SK-N-SH (cell line): ENCODE data around the gene CZIB. TPM values are rescaled to one million over a fixed set of nuclear protein-coding genes. Genes with fewer than 3 reads are reported as not detected.
"Not testable (repeated sequence)": the region's sequence is repeated elsewhere in the genome, so short reads cannot be mapped to it uniquely, and the experiment has no call there.

Source experiments
- CTCF ChIA-PET: fragments of 300-600, 350-600 bp; formaldehyde crosslinking; extraction: SDS; loops from one replicate; lab custom pipeline; 2021; lab: Yijun Ruan, JAX
- POLR2A ChIA-PET: fragments of 350-600 bp; sonication (Branson Sonifier 250); formaldehyde crosslinking; extraction: SDS; loops from one replicate; lab custom pipeline; 2020; ENCODE audit warnings: antibody characterized with exemption, inconsistent platforms; lab: Yijun Ruan, JAX
- DNase-seq: peaks from one replicate; pipeline ENCODE4 v3.0.0; 2012
- H2AFZ ChIP-seq: fragments of 200-600 bp; sonication (generic); 2 replicates; pipeline ENCODE4 v1.8.1; 2016; ENCODE audit warnings: antibody characterized with exemption, mild to moderate bottlenecking, low read depth
- H3F3A ChIP-seq: fragments of 200-600 bp; sonication (generic); replicated peaks from 2 replicates; pipeline ENCODE3; 2016; ENCODE audit warnings: antibody characterized with exemption, mild to moderate bottlenecking; ENCODE audit not compliant: insufficient read depth
- H3K27ac ChIP-seq, 2 experiments: fragments of 200-500 bp in 1 of 2; fragments of 200-600 bp in 1 of 2; sonication (Bioruptor generic) in 1 of 2; sonication (generic), shearing (Covaris generic) in 1 of 2; 2 replicates each; pipeline versions ENCODE4 v1.5.1 to v1.6.1; 2014 to 2016; ENCODE audit warnings: low read depth in 2 of 2, inconsistent platforms in 1 of 2, low read length in 1 of 2, mild to moderate bottlenecking in 1 of 2, mixed read lengths in 1 of 2
- H3K27me3 ChIP-seq: fragments of 200-600 bp; sonication (generic), shearing (Covaris generic); 2 replicates; pipeline ENCODE4 v1.6.1; 2016; ENCODE audit warnings: mixed run types; ENCODE audit not compliant: insufficient read depth
- H3K36me3 ChIP-seq, 2 experiments: fragments of 200-500 bp in 1 of 2; fragments of 200-600 bp in 1 of 2; sonication (Bioruptor generic) in 1 of 2; sonication (generic) in 1 of 2; replicated peaks in 1 of 2; 2 replicates each; pipeline versions ENCODE3 to v1.5.1; 2014 to 2016; ENCODE audit warnings: low read length in 1 of 2, mild to moderate bottlenecking in 1 of 2; ENCODE audit not compliant: insufficient read depth in 2 of 2, control insufficient read depth in 1 of 2
- H3K4me1 ChIP-seq, 2 experiments: fragments of 200-500 bp in 1 of 2; fragments of 200-600 bp in 1 of 2; sonication (Bioruptor generic) in 1 of 2; sonication (generic), shearing (Covaris generic) in 1 of 2; 2 replicates each; pipeline versions ENCODE4 v1.5.1 to v1.6.1; 2014 to 2016; ENCODE audit warnings: low read depth in 1 of 2, low read length in 1 of 2, mixed run types in 1 of 2; ENCODE audit not compliant: insufficient read depth in 2 of 2, control insufficient read depth in 1 of 2
- H3K4me2 ChIP-seq: fragments of 200-600 bp; sonication (generic), shearing (Covaris generic); 2 replicates; pipeline ENCODE4 v1.6.1; 2017; ENCODE audit warnings: mixed run types
- H3K4me3 ChIP-seq, 2 experiments: fragments of 200-500 bp in 1 of 2; fragments of 200-600 bp in 1 of 2; sonication (Bioruptor generic) in 1 of 2; sonication (generic), shearing (Covaris generic) in 1 of 2; 2 replicates each; pipeline versions ENCODE4 v1.5.1 to v1.8.1; 2014 to 2016; ENCODE audit warnings: low read depth in 2 of 2, inconsistent platforms in 1 of 2, low read length in 1 of 2, mild to moderate bottlenecking in 1 of 2, mixed read lengths in 1 of 2, moderate library complexity in 1 of 2
- H3K79me2 ChIP-seq: fragments of 200-600 bp; sonication (generic); 2 replicates; pipeline ENCODE4 v1.8.1; 2017; ENCODE audit warnings: mild to moderate bottlenecking; ENCODE audit not compliant: insufficient read depth
- H3K9ac ChIP-seq: fragments of 200-600 bp; sonication (generic); 2 replicates; pipeline ENCODE4 v1.6.1; 2017; ENCODE audit warnings: mixed run types
- H3K9me2 ChIP-seq: fragments of 200-600 bp; sonication (generic); 2 replicates; pipeline ENCODE4 v1.6.1; 2017; ENCODE audit warnings: mixed run types
- H3K9me3 ChIP-seq: fragments of 200-600 bp; sonication (generic); 2 replicates; pipeline ENCODE4 v1.6.1; 2017; ENCODE audit warnings: mixed run types, mild to moderate bottlenecking, moderate library complexity
- H4K20me1 ChIP-seq: fragments of 200-600 bp; sonication (generic); 2 replicates; pipeline ENCODE4 v1.6.1; 2017; ENCODE audit warnings: mild to moderate bottlenecking, mixed run types; ENCODE audit not compliant: insufficient read depth
- EZH2phosphoT487 ChIP-seq: fragments of 200-600 bp; sonication (generic); IDR thresholded peaks from 2 replicates; pipeline ENCODE4 v1.6.1; 2017; ENCODE audit warnings: low read depth, mixed run types, mild to moderate bottlenecking, antibody characterized with exemption, moderate library complexity, borderline replicate concordance
- USF1 ChIP-seq: IDR thresholded peaks from 2 replicates; pipeline ENCODE4 v1.4.0; 2012; ENCODE audit warnings: low read depth, borderline replicate concordance
- WGBS: methylation state at CpG from one replicate; pipeline ENCODE4 v1.1.6; 2017; ENCODE audit warnings: low lambda C conversion rate; 5-methylcytosine and 5-hydroxymethylcytosine counted together
- polyA plus RNA-seq, 3 experiments: library from polyadenylated mRNA; depleted of rRNA; stranded (reverse); fragments of >200 nt; gene quantifications; 2 replicates each; pipeline ENCODE4 v1.2.3, GENCODE V29; 2012

The CZIB gene
- polyA plus RNA-seq, 1 of the 3 experiments (the other 2 are of a cell fraction) = 69.0 TPM

DNA sequence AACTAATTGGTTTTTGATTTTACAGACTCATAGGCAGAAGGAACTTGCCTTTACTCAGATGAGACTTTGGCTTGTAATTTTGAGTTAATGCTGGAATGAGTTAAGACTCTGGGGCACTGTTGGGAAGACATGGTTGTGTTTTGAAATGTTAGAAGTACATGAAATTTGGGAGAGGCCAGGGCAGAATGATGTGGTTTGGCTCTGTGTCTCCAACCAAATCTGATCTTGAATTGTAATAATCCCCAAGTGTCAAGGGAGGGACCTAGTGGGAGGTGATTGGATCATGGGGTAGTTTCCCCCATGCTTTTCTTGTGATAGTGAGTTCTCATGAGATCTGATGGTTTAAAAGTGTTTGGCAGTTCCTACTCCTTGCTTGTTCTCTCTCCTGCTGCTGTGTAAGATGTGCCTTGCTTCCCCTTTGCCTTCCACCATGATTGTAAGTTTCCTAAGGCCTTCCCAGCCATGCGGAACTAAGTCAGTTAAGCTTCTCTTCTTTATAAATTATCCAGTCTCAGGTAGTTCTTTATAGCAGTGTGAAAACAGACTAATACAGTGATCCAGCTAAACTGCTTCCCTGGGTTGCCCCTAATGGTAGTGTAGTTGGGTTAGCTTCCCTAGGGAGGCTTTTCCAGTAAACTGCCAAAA, 13.6 kb downstream of the CZIB start:
- Histone ChIP-seq H3F3A (peaks cover 5% of the 10 kb centered on the region), H3K27ac (no peak overlapping the region), H3K27me3 (no peaks in the 10 kb centered on the region), H3K9me2 (no peaks in the 10 kb centered on the region), H2AFZ (no peak overlapping the region), H3K4me1 (no peaks in the 10 kb centered on the region), H4K20me1 (no peaks in the 10 kb centered on the region), H3K9me3 (peaks cover 4% of the 10 kb centered on the region; the same call in 1 of the 2 replicates), H3K79me2 (no peaks in the 10 kb centered on the region; the same call in 1 of the 2 replicates), H3K9ac (no peak overlapping the region), H3K4me3 (no peak overlapping the region), H3K36me3 (peaks cover 54 to 74% of the 10 kb centered on the region in 2 experiments), H3K4me2 (no peak overlapping the region)
- 100% methylated on average over 1 of the region's 1 CpG for WGBS
- POLR2A ChIA-PET = no interaction called here
- TF ChIP-seq USF1 = no peak
- no peak for TF ChIP-seq EZH2phosphoT487
- no peak for DNase-seq
- CTCF ChIA-PET = no interaction called here

DNA sequence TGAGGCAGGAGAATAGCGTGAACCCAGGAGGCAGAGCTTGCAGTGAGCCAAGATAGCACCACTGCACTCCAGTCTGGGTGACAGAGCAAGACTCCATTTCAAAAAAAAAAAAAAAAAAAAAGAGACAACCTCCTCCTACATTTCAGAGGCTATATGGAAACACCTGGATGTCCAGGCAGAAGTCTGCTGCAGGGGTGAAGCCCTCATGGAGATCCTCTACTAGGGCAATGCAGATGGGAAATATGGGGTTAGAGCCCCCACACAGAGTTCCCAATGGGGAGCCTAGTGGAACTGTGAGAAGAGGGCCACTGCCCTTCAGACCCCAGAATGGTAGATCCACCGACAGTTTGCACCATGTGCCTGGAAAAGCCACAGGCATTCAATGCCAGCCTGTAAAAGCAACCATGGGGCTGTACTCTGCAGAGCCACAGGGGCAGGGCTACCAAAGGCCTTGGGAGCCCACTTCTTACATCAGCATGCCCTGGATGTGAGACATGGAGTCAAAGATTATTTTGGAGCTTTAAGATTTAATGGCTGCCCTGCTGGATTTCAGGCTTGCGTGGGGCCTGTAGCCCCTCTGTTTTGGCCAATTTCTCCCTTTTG, 14.2 kb downstream of the CZIB start:
- H4K20me1 ChIP-seq, H3K27ac ChIP-seq, H3K4me2 ChIP-seq, H3K4me1 ChIP-seq, H3K9ac ChIP-seq, H3K9me3 ChIP-seq, H3K4me3 ChIP-seq, H2AFZ ChIP-seq, CTCF ChIA-PET, POLR2A ChIA-PET, H3F3A ChIP-seq, H3K79me2 ChIP-seq, H3K9me2 ChIP-seq, H3K27me3 ChIP-seq, DNase-seq: not testable (repeated sequence)
- H3K36me3 ChIP-seq = peaks cover 60 to 77% of the 10 kb centered on the region in 2 experiments
- WGBS = 93% methylated on average over 2 of the region's 3 CpGs

- H2AFZ ChIP-seq, H3K27ac ChIP-seq, H3F3A ChIP-seq, H3K27me3 ChIP-seq, H3K9me2 ChIP-seq, H3K4me2 ChIP-seq, H3K9ac ChIP-seq, H3K4me3 ChIP-seq, DNase-seq, H4K20me1 ChIP-seq, H3K79me2 ChIP-seq, H3K9me3 ChIP-seq, H3K4me1 ChIP-seq, POLR2A ChIA-PET, CTCF ChIA-PET: not testable (repeated sequence)
- no CpG with 5 or more reads among the region's 1 CpG for WGBS
- H3K36me3 ChIP-seq = peaks cover 60 to 73% of the 10 kb centered on the region in 2 experiments
Observed at GRCh38 chr1:53205496-53205895, 14.9 kb downstream of the CZIB start.
